ENCODE measurements around the gene RGS2.

RGS2 gene

DNA sequence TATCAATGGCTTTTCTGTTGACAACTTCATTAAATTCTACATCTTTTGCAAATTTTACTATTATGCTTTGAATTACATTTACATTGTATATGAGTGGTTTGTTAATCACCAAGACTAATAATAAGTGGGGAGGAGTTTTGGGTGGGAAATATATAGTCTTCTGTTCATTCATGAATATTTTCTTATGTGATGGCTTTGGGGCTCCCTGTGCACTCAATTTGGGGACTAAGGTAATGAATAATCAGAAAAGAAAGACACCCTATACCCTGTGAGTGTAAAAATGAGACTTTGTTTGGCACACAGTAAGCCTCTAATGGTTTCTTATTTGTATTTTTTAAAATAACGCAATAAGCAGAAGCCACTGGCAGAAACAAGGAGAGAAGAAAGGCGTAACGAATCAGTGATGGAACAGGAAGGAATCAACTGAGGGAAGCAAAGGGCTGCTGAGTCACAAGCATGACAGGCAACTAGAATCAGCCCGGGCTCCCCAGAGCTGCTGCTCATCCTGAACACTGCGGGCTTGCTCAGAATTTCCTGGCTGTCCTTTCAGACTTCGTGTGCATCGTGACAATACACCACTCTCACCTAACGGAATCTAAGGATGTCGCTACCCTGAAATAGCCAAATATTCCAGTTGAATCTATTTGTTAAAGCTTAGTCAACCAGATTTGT is 20.8 kb upstream of the RGS2 start:
- DNase-seq (ENCODE audit: extremely low spot score) = no peak
- POLR2A ChIA-PET = no interaction called here
- CTCF ChIA-PET = no interaction called here
- TF ChIP-seq ZNF384 (IDR thresholded peaks at IDR 0.05) = no peak
- no peak for TF ChIP-seq CTBP1 (IDR thresholded peaks at IDR 0.05; ENCODE audit: borderline replicate concordance)
- TF ChIP-seq ARNT (IDR thresholded peaks at IDR 0.05) = no peak
- no peak for TF ChIP-seq NFRKB (IDR thresholded peaks at IDR 0.05)
- no peak for TF ChIP-seq LEF1 (IDR thresholded peaks at IDR 0.05; ENCODE audit: borderline replicate concordance)
- no peak for TF ChIP-seq L3MBTL2 (conservative IDR thresholded peaks at IDR 0.05)
- TF ChIP-seq, protein P1, sequence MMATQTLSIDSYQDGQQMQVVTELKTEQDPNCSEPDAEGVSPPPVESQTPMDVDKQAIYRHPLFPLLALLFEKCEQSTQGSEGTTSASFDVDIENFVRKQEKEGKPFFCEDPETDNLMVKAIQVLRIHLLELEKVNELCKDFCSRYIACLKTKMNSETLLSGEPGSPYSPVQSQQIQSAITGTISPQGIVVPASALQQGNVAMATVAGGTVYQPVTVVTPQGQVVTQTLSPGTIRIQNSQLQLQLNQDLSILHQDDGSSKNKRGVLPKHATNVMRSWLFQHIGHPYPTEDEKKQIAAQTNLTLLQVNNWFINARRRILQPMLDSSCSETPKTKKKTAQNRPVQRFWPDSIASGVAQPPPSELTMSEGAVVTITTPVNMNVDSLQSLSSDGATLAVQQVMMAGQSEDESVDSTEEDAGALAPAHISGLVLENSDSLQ (IDR thresholded peaks at IDR 0.05) = no peak
- no peak for TF ChIP-seq FOXA1 (IDR thresholded peaks at IDR 0.05)

DNA sequence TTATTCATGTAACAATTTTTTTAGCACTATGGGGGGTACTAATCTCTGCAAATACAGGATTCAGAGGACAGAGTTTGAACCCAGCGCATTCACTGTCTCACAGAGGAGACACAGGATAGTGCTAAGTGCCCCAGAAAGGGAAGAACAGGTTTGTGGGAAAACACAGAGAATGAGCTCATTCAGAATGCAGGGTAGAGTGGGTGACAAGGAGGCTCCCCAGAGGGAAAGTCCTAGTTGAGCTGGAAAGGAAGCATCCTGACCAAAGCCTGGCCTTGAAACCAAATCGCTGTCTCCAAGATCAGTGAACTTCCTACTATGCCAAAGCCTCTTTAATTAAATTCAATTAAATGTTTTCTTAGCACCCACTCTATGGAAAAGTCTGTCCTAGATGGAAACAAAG is 19.0 kb upstream of the RGS2 start:
- no peak for DNase-seq (ENCODE audit: extremely low spot score)
- CTCF ChIA-PET = no interaction called here

DNA sequence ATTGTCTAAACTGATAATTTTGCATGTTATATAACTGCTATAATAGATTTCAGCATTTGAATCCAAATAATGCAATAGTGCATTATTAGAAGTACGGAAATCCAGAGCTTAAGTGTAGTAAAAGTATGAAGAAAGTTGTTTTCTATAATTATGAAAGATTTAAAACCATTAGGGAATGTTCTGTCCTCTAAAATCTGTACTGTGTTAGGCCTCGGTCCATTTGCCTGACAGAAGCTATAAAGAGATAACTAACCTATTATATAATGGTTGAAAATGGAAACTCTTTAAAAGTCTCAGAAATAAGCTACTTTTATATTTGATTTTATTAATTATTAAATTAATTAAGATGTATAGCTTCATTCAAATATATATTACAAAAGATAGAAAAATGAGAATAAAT is 16.2 kb upstream of the RGS2 start:
- TF ChIP-seq CTBP1 (IDR thresholded peaks at IDR 0.05; ENCODE audit: borderline replicate concordance) (no peak), NFRKB (IDR thresholded peaks at IDR 0.05) (no peak), L3MBTL2 (conservative IDR thresholded peaks at IDR 0.05) (no peak), SP1 (IDR thresholded peaks at IDR 0.05) (no peak), FOXA1 (IDR thresholded peaks at IDR 0.05) (no peak), BHLHE40 (IDR thresholded peaks at IDR 0.05; ENCODE audit: borderline replicate concordance) (no peak), FOXM1 (IDR thresholded peaks at IDR 0.05; ENCODE audit: borderline replicate concordance) (no peak), HDGF (IDR thresholded peaks at IDR 0.05; ENCODE audit: borderline replicate concordance) (no peak), SUZ12 (IDR thresholded peaks at IDR 0.05) (no peak), ARNT (IDR thresholded peaks at IDR 0.05) (no peak), ELF4 (IDR thresholded peaks at IDR 0.05) (no peak), ZNF384 (IDR thresholded peaks at IDR 0.05) (no peak), FOXK2 (IDR thresholded peaks at IDR 0.05) (no peak)
- TF ChIP-seq, protein P1 (IDR thresholded peaks at IDR 0.05) = no peak
- CTCF ChIA-PET = interaction anchor here (0.7 kb wide), 1 partner anchor 31 kb away, joined by 3 read pairs; no protein-coding TSS in a partner anchor
- POLR2A ChIA-PET = no interaction called here
- DNase-seq (ENCODE audit: extremely low spot score) = no peak

More for the DNA sequence above, 19.0 kb upstream of the RGS2 start:
- POLR2A ChIA-PET = no interaction called here
- TF ChIP-seq ELF4 (IDR thresholded peaks at IDR 0.05) = no peak
- no peak for TF ChIP-seq ZNF384 (IDR thresholded peaks at IDR 0.05)

DNA sequence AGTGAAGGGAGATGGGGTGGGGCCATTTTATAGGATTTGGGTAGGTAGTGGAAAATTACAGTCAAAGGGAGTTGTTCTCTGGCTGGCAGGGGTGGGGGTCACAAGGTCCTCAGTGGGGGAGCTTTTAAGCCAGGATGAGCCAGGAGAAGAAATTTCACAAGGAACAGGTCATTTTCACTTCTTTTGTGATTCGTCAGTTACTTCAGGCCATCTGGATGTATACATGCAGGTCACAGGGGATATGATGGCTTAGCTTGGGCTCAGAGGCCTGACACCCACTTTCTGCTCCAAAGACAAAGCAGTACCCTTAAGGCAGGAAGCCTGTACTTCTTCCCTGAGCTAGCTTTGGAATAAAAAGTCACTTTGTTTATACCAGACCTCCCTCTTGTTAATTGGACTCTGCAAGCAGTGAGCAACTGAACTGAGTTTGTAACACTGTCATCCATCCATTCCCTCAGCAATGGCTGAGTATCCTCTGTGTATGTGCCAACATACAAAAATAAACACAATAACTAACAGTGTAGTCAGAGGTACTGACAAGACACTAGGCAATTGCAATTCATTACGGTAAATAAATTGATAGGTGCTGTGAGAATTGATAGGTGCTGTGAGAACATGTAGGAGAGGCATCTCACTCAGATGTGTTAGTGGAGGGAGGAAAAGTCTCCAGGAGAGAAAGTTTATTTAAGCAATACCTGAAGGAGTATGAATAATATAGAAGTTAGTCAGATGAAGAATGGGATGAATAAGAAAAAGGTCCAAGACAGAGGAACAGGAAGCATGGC is 14.7 kb upstream of the RGS2 start:
- POLR2A ChIA-PET = no interaction called here
- CTCF ChIA-PET = no interaction called here
- no peak for DNase-seq (ENCODE audit: extremely low spot score)
- TF ChIP-seq BHLHE40 (IDR thresholded peaks at IDR 0.05; ENCODE audit: borderline replicate concordance) (no peak), TARDBP (IDR thresholded peaks at IDR 0.05) (no peak), FOXK2 (IDR thresholded peaks at IDR 0.05) (no peak), SP1 (IDR thresholded peaks at IDR 0.05) (no peak), ZNF384 (IDR thresholded peaks at IDR 0.05) (no peak), L3MBTL2 (conservative IDR thresholded peaks at IDR 0.05) (no peak), ARNT (IDR thresholded peaks at IDR 0.05) (no peak), FOXM1 (IDR thresholded peaks at IDR 0.05; ENCODE audit: borderline replicate concordance) (no peak), ELF4 (IDR thresholded peaks at IDR 0.05) (no peak), CTBP1 (IDR thresholded peaks at IDR 0.05; ENCODE audit: borderline replicate concordance) (no peak), FOXA1 (IDR thresholded peaks at IDR 0.05) (no peak), HDGF (IDR thresholded peaks at IDR 0.05; ENCODE audit: borderline replicate concordance) (no peak), LEF1 (IDR thresholded peaks at IDR 0.05; ENCODE audit: borderline replicate concordance) (no peak), SUZ12 (IDR thresholded peaks at IDR 0.05) (no peak), NFRKB (IDR thresholded peaks at IDR 0.05) (no peak)
- TF ChIP-seq, protein P1 (IDR thresholded peaks at IDR 0.05) = no peak

DNA sequence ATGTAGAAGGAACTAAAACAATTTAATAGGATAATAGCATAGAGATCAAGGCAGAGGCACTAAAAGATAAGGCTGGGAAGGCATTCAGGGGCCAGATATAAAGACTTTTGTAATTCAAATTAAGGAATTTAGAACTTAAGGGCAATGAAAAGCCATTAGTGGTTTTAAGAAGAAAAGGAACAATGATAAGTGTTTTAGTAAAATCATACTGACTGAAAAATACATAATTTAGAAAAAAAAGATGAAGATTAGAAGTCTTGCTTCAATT is 14.1 kb upstream of the RGS2 start:
- TF ChIP-seq ZNF384 (IDR thresholded peaks at IDR 0.05) = no peak
- TF ChIP-seq BHLHE40 (IDR thresholded peaks at IDR 0.05; ENCODE audit: borderline replicate concordance) = no peak
- no peak for TF ChIP-seq NFRKB (IDR thresholded peaks at IDR 0.05)
- no peak for TF ChIP-seq CTBP1 (IDR thresholded peaks at IDR 0.05; ENCODE audit: borderline replicate concordance)
- no peak for TF ChIP-seq ARNT (IDR thresholded peaks at IDR 0.05)
- no peak for TF ChIP-seq L3MBTL2 (conservative IDR thresholded peaks at IDR 0.05)
- TF ChIP-seq TARDBP (IDR thresholded peaks at IDR 0.05) = no peak
- TF ChIP-seq SUZ12 (IDR thresholded peaks at IDR 0.05) = no peak
- no peak for TF ChIP-seq LEF1 (IDR thresholded peaks at IDR 0.05; ENCODE audit: borderline replicate concordance)
- TF ChIP-seq FOXA1 (IDR thresholded peaks at IDR 0.05) = no peak
- TF ChIP-seq, protein P1 (IDR thresholded peaks at IDR 0.05) = no peak
- ChIA-PET CTCF (no interaction called here), POLR2A (no interaction called here)
- no peak for DNase-seq (ENCODE audit: extremely low spot score)
